GM12878 (cell line): ENCODE measurements around the gene AMN. TPM values are rescaled to one million over a fixed set of nuclear protein-coding genes. Genes with fewer than 3 reads are reported as not detected.

Experiments used
- ATAC-seq: fragments of 200-7000 bp; cut with Tn5 transposase; 3 replicates; pipeline ENCODE4 v1.9.1; 2020; ENCODE audit warnings: mild to moderate bottlenecking, moderate library complexity
- BruUV-seq: library from RNA; stranded (reverse); fragments of 400-500 nt; replicated peaks from 2 replicates; lab custom pipeline; 2021; lab: Mats Ljungman, UMichigan
- CTCF ChIA-PET: fragments of 300-600 bp; sonication (Branson Sonifier 250); formaldehyde crosslinking; extraction: SDS; loops from one replicate; lab custom pipeline; 2021; ENCODE audit warnings: inconsistent platforms; lab: Yijun Ruan, JAX
- POLR2A ChIA-PET: fragments of 350-600 bp; formaldehyde crosslinking; extraction: SDS; loops from one replicate; lab custom pipeline; 2021; ENCODE audit warnings: inconsistent platforms; lab: Charles Lee
- RAD21 ChIA-PET: fragments of 300-600 bp; sonication (Branson Sonifier 250); formaldehyde crosslinking; loops from one replicate; lab custom pipeline; 2023; ENCODE audit warnings: antibody characterized with exemption; ENCODE audit not compliant: unreplicated experiment; lab: Charles Lee
- SMC1A ChIA-PET: fragments of 300-600 bp; sonication (Branson Sonifier 250); formaldehyde crosslinking; loops from one replicate; lab custom pipeline; 2023; ENCODE audit not compliant: unreplicated experiment, uncharacterized antibody; lab: Charles Lee
- DNase-seq: peaks from one replicate; pipeline ENCODE4 v3.0.0-alpha.2; 2011; ENCODE audit warnings: low read depth, low spot score
- FAIRE-seq: peaks from 3 replicates; lab custom pipeline; 2011; peaks lifted over from hg19 to GRCh38; lab: Jason Lieb, UNC
- H2AFZ ChIP-seq: 2 replicates; pipeline ENCODE4 v1.6.0; 2011; ENCODE audit warnings: low read depth, low read length, control low read depth; ENCODE audit not compliant: control insufficient read depth
- H3K27ac ChIP-seq: 2 replicates; pipeline ENCODE4 v1.5.1; 2011; ENCODE audit warnings: control low read depth; ENCODE audit not compliant: control insufficient read depth, insufficient read depth
- H3K27me3 ChIP-seq, 2 experiments: replicated peaks in 1 of 2; 2 replicates each; pipeline versions ENCODE4 v1.6.0 to v1.6.1; 2011; ENCODE audit warnings: low read length in 1 of 2; ENCODE audit not compliant: control insufficient read depth in 2 of 2, insufficient read depth in 2 of 2
- H3K36me3 ChIP-seq, 2 experiments: 2 replicates each; pipeline ENCODE4 v1.5.1; 2011; ENCODE audit warnings: low read length in 1 of 2; ENCODE audit not compliant: control insufficient read depth in 2 of 2, insufficient read depth in 2 of 2
- H3K4me1 ChIP-seq: 2 replicates; pipeline ENCODE4 v1.6.1; 2011; ENCODE audit warnings: mild to moderate bottlenecking, low read length, moderate library complexity, mixed read lengths; ENCODE audit not compliant: control insufficient read depth, insufficient read depth
- H3K4me2 ChIP-seq: 2 replicates; pipeline ENCODE4 v1.6.0; 2011; ENCODE audit warnings: control low read depth; ENCODE audit not compliant: control insufficient read depth, insufficient read depth
- H3K4me3 ChIP-seq: fragments of 200-600 bp; sonication (generic); 2 replicates; pipeline ENCODE4 v1.5.1; 2016
- H3K79me2 ChIP-seq: 2 replicates; pipeline ENCODE4 v1.6.0; 2011; ENCODE audit warnings: low read length; ENCODE audit not compliant: control insufficient read depth, insufficient read depth
- H3K9ac ChIP-seq: 2 replicates; pipeline ENCODE4 v1.8.0; 2011; ENCODE audit warnings: low read length, control low read depth, mixed read lengths; ENCODE audit not compliant: control insufficient read depth, insufficient read depth
- H3K9me3 ChIP-seq: replicated peaks from 3 replicates; pipeline ENCODE4 v1.5.1; 2011; ENCODE audit warnings: mild to moderate bottlenecking, low read length; ENCODE audit not compliant: control insufficient read depth, insufficient read depth
- H4K20me1 ChIP-seq: 2 replicates; pipeline ENCODE4 v1.6.0; 2011; ENCODE audit not compliant: control insufficient read depth, insufficient read depth
- ASH2L ChIP-seq: fragments of 300-600, 200-600 bp; sonication (generic); IDR thresholded peaks from 2 replicates; pipeline ENCODE4 v1.6.1; 2017; ENCODE audit warnings: low read depth, mild to moderate bottlenecking, borderline replicate concordance
- CREB1 ChIP-seq: IDR thresholded peaks from 2 replicates; pipeline ENCODE4 v1.6.1; 2012; ENCODE audit warnings: low read depth, mild to moderate bottlenecking, inconsistent platforms
- ETV6 ChIP-seq, 2 experiments: fragments of 450-650 bp in 1 of 2; IDR thresholded peaks in 1 of 2; conservative IDR thresholded peaks in 1 of 2; 2 replicates each; pipeline ENCODE4 v1.6.1; 2014; ENCODE audit warnings: antibody characterized with exemption in 1 of 2, borderline replicate concordance in 1 of 2, low read depth in 1 of 2, mild to moderate bottlenecking in 1 of 2, moderate library complexity in 1 of 2
- HDGF ChIP-seq: fragments of 450-650 bp; IDR thresholded peaks from 2 replicates; pipeline ENCODE4 v1.6.1; 2016; ENCODE audit warnings: antibody characterized with exemption
- IKZF2 ChIP-seq, 2 experiments: fragments of 450-650 bp; IDR thresholded peaks; 2 replicates each; pipeline ENCODE4 v1.6.1; 2017; ENCODE audit warnings: mild to moderate bottlenecking in 2 of 2, moderate library complexity in 2 of 2
- JUND ChIP-seq: IDR thresholded peaks from 2 replicates; pipeline ENCODE4 v1.6.1; 2012; ENCODE audit warnings: low read depth, mild to moderate bottlenecking, low read length, improper control_type of control experiment, moderate library complexity
- NR2C1 ChIP-seq: fragments of 450-650 bp; IDR thresholded peaks from 2 replicates; pipeline ENCODE4 v1.6.1; 2017; ENCODE audit warnings: antibody characterized with exemption, mild to moderate bottlenecking, moderate library complexity
- RB1 ChIP-seq: fragments of 450-650 bp; formaldehyde crosslinking; IDR thresholded peaks from 2 replicates; pipeline ENCODE4 v1.6.1; 2017; ENCODE audit warnings: mild to moderate bottlenecking, borderline replicate concordance
- SIX5 ChIP-seq: IDR thresholded peaks from 2 replicates; pipeline ENCODE4 v1.6.1; 2011; ENCODE audit warnings: mild to moderate bottlenecking, low read depth, low read length, moderate library complexity; ENCODE audit not compliant: severe bottlenecking
- SMC3 ChIP-seq: IDR thresholded peaks from 2 replicates; pipeline ENCODE4 v1.6.1; 2011; ENCODE audit warnings: low read length, improper control_type of control experiment, borderline replicate concordance
- STAT1 ChIP-seq: fragments of 450-650 bp; conservative IDR thresholded peaks from 2 replicates; pipeline ENCODE4 v1.6.1; 2014; ENCODE audit warnings: antibody characterized with exemption, mild to moderate bottlenecking
- YBX1 ChIP-seq: fragments of 450-650 bp; IDR thresholded peaks from 2 replicates; pipeline ENCODE4 v1.6.1; 2016; ENCODE audit warnings: antibody characterized with exemption
- WGBS: methylation state at CpG from one replicate; pipeline ENCODE4 v1.1.6; 2016; ENCODE audit warnings: low lambda C conversion rate; ENCODE audit not compliant: insufficient replicate concordance, insufficient coverage; ENCODE audit errors: missing lambda C conversion rate; 5-methylcytosine and 5-hydroxymethylcytosine counted together
- in situ Hi-C: fragments of 300-500 bp; cut with MboI; formaldehyde crosslinking; loops from 9 replicates; pipeline ENCODE4 v1.14.3; 2018; ENCODE audit warnings: mixed read lengths
- intact Hi-C: fragments of 100-400 bp; cut with micrococcal nuclease; formaldehyde crosslinking; loops from one replicate; pipeline ENCODE4 v1.14.2; 2022; ENCODE audit not compliant: unreplicated experiment
- polyA plus RNA-seq, 11 experiments: library from polyadenylated mRNA; depleted of rRNA in 4 of 11; unstranded in 6 of 11; stranded (reverse) in 5 of 11; fragments of >200 nt; fragmentation: Nextera tagmentation in 4 of 11; fragmentation: Illumina TruSeq in 1 of 11; extraction: Ambion mirVana in 4 of 11; extraction: Trizol in 1 of 11; gene quantifications; 1 replicate in 1 of 11; 2 replicates in 10 of 11; pipeline versions ENCODE4 v1.2.1 to v1.2.3, GENCODE V29; 2011 to 2016; ENCODE audit warnings: inconsistent platforms in 2 of 11, missing spikeins in 2 of 11, low read depth in 1 of 11
- total RNA-seq, 4 experiments: library from RNA; depleted of rRNA in 3 of 4; stranded (reverse); fragments of >200 nt in 3 of 4; fragmentation: Illumina TruSeq in 1 of 4; extraction: Trizol in 1 of 4; gene quantifications; 2 replicates each; pipeline versions ENCODE4 v1.2.1 to v1.2.3, GENCODE V29; 2013 to 2021

Gene AMN
- total and polyA plus RNA-seq, 10 of the 15 experiments (the other 5 are each of a cell fraction or from before 2014, with no cell fraction given), result 0.03 to 0.33 (median 0.11) TPM; not detected in 6

GRCh38 chr14:102951799-102952198 is 29.3 kb downstream of the AMN start:
- no peaks in the 10 kb centered on the region for H3K79me2 ChIP-seq
- no peak overlapping the region for H3K4me3 ChIP-seq
- FAIRE-seq (no peak), ATAC-seq (no peak), DNase-seq (no peak)
- no peak overlapping the region for H3K4me2 ChIP-seq
- no TSS peak for BruUV-seq
- POLR2A ChIA-PET, result no interaction called here
- no peaks in the 10 kb centered on the region for H3K27me3 ChIP-seq
- SMC1A ChIA-PET, result no interaction called here
- no peaks in the 10 kb centered on the region for H4K20me1 ChIP-seq
- no peak overlapping the region for H3K9ac ChIP-seq
- no peak overlapping the region for H2AFZ ChIP-seq
- intact Hi-C loops, result no loop called here
- H3K27ac ChIP-seq, result no peak overlapping the region
- in situ Hi-C loops, result no loop called here
- no peaks in the 10 kb centered on the region for H3K9me3 ChIP-seq
- CTCF ChIA-PET, result no interaction called here
- RAD21 ChIA-PET, result interaction anchor here (0.5 kb wide), 1 partner anchor 239 kb away, joined by 4 read pairs; no protein-coding TSS in a partner anchor
- peaks cover 19% of the 10 kb centered on the region for H3K4me1 ChIP-seq
- no peak for TF ChIP-seq RB1
- no peak for TF ChIP-seq IKZF2 (IDR thresholded peaks at IDR 0.05)
- TF ChIP-seq NR2C1, result no peak
- TF ChIP-seq YBX1, result no peak
- no peak for TF ChIP-seq JUND
- TF ChIP-seq SIX5, result no peak
- no peak for TF ChIP-seq SMC3
- TF ChIP-seq HDGF, result no peak
- no peak for TF ChIP-seq STAT1
- TF ChIP-seq ASH2L, result no peak
- TF ChIP-seq CREB1, result no peak
- no peak for TF ChIP-seq ETV6 (conservative IDR thresholded peaks at IDR 0.05 in 1 of 2, IDR thresholded peaks at IDR 0.05 in 1 of 2; ENCODE audit: borderline replicate concordance in 1 of 2, low read depth in 1 of 2)
- 75% methylated on average over 8 of the region's 8 CpGs for WGBS
- peaks cover 9 to 10% of the 10 kb centered on the region in 2 experiments; a peak in 3 of 4 replicates for H3K36me3 ChIP-seq
